Left lobe of liver (tissue), 2 donors: ENCODE results near the gene CLCN7. TPM values are rescaled to one million over a fixed set of nuclear protein-coding genes. Genes with fewer than 3 reads are reported as not detected.

Experiments used
- ATAC-seq: fragments of 200-7000 bp; cut with Tn5 transposase; one replicate; pipeline ENCODE4 v1.9.1; 2020; ENCODE audit warnings: mild to moderate bottlenecking, moderate library complexity
- DNase-seq: peaks from one replicate; pipeline ENCODE4 v3.0.0-alpha.2; 2020; ENCODE audit warnings: low spot score
- total RNA-seq: library from RNA; stranded (reverse); gene quantifications from one replicate; pipeline ENCODE4 v1.2.1, GENCODE V29; 2021
- donor health status: DM: no; HTN: no; CAD: no; lungs with moderate emphysema.
- donor health status: DM: no; HTN: yes; CAD: no.

The CLCN7 gene
- total RNA-seq, 1 donor from 2014 or later: 51.9 TPM

DNA sequence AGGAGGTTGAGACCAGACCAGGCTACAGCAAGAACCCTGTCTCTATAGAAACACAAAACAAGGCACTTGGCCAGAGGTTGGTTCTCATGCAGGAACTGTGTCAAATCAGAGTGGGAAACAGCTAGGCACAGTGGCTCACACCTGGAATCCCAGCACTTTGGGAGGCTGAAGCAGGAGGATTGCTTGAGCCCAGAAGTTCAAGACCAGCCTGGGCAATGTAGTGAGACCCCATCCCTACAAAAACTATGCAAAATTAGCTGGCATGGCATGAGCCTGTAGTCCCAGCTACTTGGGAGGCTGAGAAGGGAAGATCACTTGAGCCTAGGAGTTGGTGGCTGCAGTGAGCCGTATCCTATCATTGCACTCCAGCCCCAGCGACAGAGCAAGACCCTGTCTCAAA, 62.0 kb downstream of the CLCN7 start:
- ATAC-seq: no peak
- no peak for DNase-seq

- peak; percentile 99 for ATAC-seq
- peak; percentile 94 for DNase-seq
Measured at GRCh38 chr16:1408171-1408837, 66.5 kb downstream of the CLCN7 start.

GRCh38 chr16:1407753-1408152, 67.1 kb downstream of the CLCN7 start:
- ATAC-seq: peak; percentile 12
- DNase-seq: no peak

GRCh38 chr16:1403733-1404132, 71.1 kb downstream of the CLCN7 start:
- ATAC-seq (no peak), DNase-seq (no peak)

- ATAC-seq: no peak
- DNase-seq: no peak
Measured at GRCh38 chr16:1403036-1403435, 71.8 kb downstream of the CLCN7 start.

DNA sequence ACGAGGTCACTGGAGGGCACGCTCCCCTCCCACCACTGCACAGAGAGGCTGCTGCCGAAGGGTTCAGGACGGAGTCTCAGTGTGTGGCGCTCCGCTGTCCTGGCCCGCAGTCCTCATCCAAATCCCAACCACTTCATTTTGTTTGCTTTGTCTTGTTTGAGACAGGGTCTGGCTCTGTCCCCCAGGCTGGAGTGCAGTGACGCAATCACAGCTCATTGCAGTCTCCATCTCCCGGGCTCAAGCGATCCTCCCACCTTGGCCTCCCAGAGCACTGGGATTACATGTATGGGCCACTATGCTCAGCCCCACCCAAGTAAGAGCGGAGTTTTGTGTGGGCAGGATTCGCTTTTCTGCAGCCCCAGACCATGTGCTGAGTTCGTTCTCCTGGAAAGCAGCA, 73.1 kb downstream of the CLCN7 start:
- ATAC-seq: no peak
- DNase-seq: no peak

DNA sequence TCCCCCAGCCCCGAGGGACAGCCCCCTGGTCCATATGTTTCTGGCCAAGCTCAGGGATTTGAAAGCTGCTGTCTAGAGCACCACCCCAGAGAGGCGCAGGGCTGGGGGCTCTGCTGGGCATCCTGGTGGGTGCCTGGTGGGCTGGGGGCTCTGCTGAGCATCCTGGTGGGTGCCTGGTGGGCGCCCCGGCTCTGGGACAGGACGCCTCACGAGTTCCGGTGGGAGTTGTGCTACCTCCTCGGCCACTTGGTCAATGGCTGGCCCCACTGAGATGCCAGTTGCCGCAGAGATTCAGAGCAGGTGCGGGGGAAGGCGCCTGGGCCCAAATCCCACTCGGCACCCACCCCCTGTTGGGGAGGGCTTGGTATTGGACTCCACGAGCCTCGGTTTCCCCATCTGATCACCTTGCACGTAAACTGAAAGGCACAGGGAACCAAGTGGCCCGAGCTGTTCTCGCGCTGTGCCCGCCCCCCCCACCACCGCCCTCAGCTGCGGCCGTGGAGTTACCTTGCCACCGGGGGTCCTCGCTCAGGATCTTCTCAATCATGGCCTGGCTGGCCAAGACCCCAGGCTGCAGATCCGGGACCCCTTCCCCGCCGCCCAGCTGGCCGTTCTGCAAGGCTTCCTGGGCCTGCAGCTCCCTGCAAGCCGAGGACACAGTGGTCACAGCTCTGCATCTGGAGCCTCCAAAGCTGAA, 73.6 kb downstream of the CLCN7 start:
- ATAC-seq (no peak), DNase-seq (no peak)

DNA sequence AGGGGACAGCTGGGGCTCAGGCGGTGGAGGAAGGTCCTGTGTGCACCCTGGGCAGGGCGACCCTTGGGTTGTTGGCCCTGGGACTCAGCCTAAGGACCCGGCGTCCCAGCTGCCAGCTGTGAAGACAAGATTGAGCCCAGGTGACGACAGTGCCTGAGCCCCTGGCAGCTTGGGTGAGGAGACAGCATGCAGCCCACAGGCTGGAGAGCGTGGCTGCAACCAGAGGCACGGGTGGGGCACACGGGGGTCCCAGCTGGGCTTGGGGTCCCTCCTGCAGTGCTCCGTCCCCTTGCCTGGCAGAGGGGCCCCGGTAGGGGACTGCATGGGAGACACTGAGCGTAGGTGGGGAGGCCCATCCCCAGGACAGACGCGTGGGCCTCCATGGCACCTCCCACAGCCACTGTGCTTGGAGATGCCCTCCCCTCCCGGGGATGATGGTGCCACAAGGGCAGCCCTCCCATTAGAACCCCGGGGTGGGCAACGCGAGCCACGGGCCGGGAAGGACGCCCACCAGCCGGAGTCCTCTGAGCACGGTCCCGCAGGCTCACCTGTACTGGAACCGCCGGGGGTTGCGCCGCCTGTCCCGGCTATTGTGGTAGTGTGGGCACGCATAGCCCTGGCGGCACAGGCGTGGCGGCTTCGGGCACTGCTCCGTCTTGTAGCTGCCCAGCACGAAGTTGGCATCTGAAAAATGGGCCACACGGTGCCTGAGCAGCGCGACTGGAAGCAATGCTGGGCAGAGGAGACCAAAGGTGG, 75.8 kb downstream of the CLCN7 start:
- no peak for DNase-seq
- no peak for ATAC-seq

- DNase-seq: no peak
- ATAC-seq: no peak
Measured at GRCh38 chr16:1398351-1398750, 76.5 kb downstream of the CLCN7 start.

DNA sequence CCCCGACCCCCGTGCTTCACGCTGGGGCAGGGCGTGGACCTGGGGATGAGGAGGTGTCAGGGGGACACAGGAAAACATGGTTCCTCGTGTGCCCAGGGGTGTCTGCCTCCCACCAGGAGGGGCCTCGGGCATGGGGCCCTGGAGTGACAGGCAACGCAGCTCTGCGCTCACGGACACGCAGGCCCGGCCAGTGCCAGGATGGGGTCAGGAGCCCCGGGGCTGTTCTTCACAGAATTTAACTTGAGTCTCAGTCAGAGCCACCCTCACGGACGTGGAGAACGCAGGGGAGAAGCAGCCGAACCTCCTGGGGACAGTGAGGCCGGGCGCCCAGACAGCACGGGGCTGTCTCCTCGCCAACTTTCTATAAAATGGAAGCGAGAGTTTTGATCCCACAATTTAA, 77.0 kb downstream of the CLCN7 start:
- no peak for DNase-seq

DNA sequence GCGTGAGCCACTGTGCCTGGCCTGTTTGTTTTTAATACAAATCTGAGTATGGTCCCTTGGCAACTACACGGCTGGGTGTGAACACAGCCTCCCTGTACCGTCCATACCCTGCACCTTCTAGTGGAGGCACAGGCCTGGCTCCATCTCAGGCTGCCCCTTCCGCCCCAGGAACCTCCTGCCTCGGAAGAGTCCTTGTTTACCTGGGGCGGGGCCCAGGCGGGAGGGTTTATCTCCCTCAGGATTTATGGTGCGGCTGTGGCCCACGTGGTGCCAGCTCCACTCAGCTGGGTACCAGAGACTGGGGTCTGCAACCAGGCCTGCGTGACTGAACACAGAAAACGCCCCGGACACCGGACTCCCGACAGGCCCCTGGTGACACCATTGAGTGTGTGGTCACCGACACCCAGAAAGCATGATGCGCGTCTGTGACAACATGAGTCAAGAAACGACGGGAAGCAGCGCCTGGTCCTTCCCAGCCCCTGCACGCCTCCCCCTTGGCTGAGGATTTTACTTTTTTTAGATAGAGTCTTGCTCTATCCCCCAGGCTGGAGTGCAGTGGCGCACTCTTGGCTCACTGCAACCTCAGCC, 79.3 kb downstream of the CLCN7 start:
- DNase-seq: no peak
- no peak for ATAC-seq

More for the DNA sequence above, 77.0 kb downstream of the CLCN7 start:
- ATAC-seq: no peak

Other genes starting within 250 kb of the CLCN7 start
- 0.15 TPM for gene TPSG1, start 249.8 kb downstream of the CLCN7 start, total RNA-seq
- 1.6 TPM for gene TPSB2, start 244.8 kb downstream of the CLCN7 start, total RNA-seq
- gene TPSAB1, start 234.3 kb downstream of the CLCN7 start, total RNA-seq: 1.6 TPM
- gene TPSD1, start 219.0 kb downstream of the CLCN7 start, total RNA-seq: not detected
- gene UBE2I, start 165.4 kb downstream of the CLCN7 start, total RNA-seq: 28.0 TPM
- gene BAIAP3, start 141.4 kb downstream of the CLCN7 start, total RNA-seq: 8.1 TPM
- 32.5 TPM for gene TSR3, start 123.2 kb downstream of the CLCN7 start, total RNA-seq
- gene GNPTG, start 123.1 kb downstream of the CLCN7 start, total RNA-seq: 58.3 TPM
- 14.1 TPM for gene UNKL, start 60.3 kb downstream of the CLCN7 start, total RNA-seq
- 6.1 TPM for gene UQCC4, start 54.3 kb downstream of the CLCN7 start, total RNA-seq
- gene PERCC1, start 44.0 kb downstream of the CLCN7 start, total RNA-seq: not detected
- gene CCDC154, start 30.5 kb downstream of the CLCN7 start, total RNA-seq: 1.4 TPM
- not detected for gene PTX4, start 13.9 kb upstream of the CLCN7 start, total RNA-seq
- gene TELO2, start 18.3 kb upstream of the CLCN7 start, total RNA-seq: 36.4 TPM
- 7.2 TPM for gene TMEM204, start 58.6 kb upstream of the CLCN7 start, total RNA-seq
- 5.8 TPM for gene IFT140, start 137.0 kb upstream of the CLCN7 start, total RNA-seq
- 6.9 TPM for gene CRAMP1, start 137.3 kb upstream of the CLCN7 start, total RNA-seq
- gene JPT2, start 203.3 kb upstream of the CLCN7 start, total RNA-seq: 33.1 TPM
- 30.6 TPM for gene MAPK8IP3, start 231.2 kb upstream of the CLCN7 start, total RNA-seq